Nephron (organoid): ENCODE results near the gene KIF16B.
A peak's percentile ranks its signal among the peaks of the same experiment; 100 is the strongest.

ENCODE experiments used
- H3K27ac Mint-ChIP-seq, 3 experiments: 2 replicates each; pipeline ENCODE4 v1.8.0; 2020; ENCODE audit warnings: mixed read lengths in 3 of 3, mild to moderate bottlenecking in 2 of 3, moderate library complexity in 1 of 3
- H3K27me3 Mint-ChIP-seq: 2 replicates; pipeline ENCODE4 v1.8.0; 2021; ENCODE audit warnings: low read depth, mild to moderate bottlenecking, moderate library complexity, mixed read lengths
- H3K36me3 Mint-ChIP-seq: 2 replicates; pipeline ENCODE4 v1.8.0; 2020; ENCODE audit warnings: low read depth, mixed read lengths
- H3K4me1 Mint-ChIP-seq: 2 replicates; pipeline ENCODE4 v1.8.0; 2020; ENCODE audit warnings: mixed read lengths
- H3K4me3 Mint-ChIP-seq, 3 experiments: 2 replicates each; pipeline ENCODE4 v1.8.0; 2020; ENCODE audit warnings: mild to moderate bottlenecking in 3 of 3, mixed read lengths in 3 of 3, moderate library complexity in 2 of 3
- H3K9me3 Mint-ChIP-seq: 2 replicates; pipeline ENCODE4 v1.8.0; 2020; ENCODE audit warnings: mixed read lengths
- CTCF ChIP-seq, 3 experiments: fragments of 200-600 bp; sonication (generic); IDR thresholded peaks; one replicate each; pipeline ENCODE4 v1.5.0; 2021; ENCODE audit warnings: antibody characterized with exemption in 3 of 3; ENCODE audit not compliant: unreplicated experiment in 3 of 3

Gene KIF16B

DNA sequence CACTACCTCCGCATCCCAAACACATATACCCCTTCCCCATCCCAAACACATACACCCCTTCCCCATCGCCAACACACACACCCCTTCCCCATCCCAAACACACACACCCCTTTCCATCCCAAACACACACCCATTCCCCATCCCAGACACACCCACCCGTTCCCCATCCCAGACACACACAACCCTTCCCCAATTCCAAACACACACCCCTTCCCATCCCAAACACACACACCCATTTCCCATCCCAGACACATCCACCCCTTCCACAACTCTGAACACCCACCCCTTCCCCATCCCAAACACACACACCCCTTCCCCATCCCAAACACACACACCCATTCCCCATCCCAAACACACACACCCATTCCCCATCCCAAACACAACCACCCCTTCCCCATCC is 314.5 kb downstream of the KIF16B start:
- no peak for TF ChIP-seq CTCF (IDR thresholded peaks at IDR 0.05; ENCODE audit: unreplicated experiment in 3 of 3)
- Mint-ChIP-seq H3K36me3 (no peaks in the 10 kb centered on the region), H3K4me1 (peaks cover 22% of the 10 kb centered on the region), H3K27ac (no peak overlapping the region), H3K9me3 (no peaks in the 10 kb centered on the region), H3K4me3 (no peak overlapping the region), H3K27me3 (peaks cover 12% of the 10 kb centered on the region)

DNA sequence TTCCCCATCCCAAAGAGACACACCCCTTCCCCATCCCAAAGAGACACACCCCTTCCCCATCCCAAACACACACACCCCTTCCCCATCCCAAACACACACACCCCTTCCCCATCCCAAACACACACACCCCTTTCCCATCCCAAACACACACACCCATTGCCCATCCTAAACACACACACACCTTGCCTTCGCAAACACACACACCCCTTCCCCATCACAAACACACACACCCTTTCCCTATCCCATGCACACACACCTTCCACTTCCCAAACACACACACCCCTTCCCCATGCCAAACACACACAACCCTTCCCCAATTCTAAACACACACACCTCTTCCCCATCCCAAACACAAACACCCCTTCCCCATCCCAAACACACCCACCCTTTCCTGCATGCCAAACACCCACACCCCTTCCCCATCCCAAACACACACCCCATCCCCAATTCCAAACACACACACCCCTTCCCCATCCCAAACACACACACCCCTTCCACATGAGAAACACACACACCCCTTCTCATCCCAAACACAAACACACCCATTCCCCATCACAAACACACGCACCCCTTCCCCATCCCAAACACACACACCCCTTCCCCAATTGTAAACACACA is 315.3 kb downstream of the KIF16B start:
- no peak for TF ChIP-seq CTCF (IDR thresholded peaks at IDR 0.05; ENCODE audit: unreplicated experiment in 3 of 3)
- no peaks in the 10 kb centered on the region for H3K9me3 Mint-ChIP-seq
- peaks cover 12% of the 10 kb centered on the region for H3K27me3 Mint-ChIP-seq
- H3K27ac Mint-ChIP-seq, result no peak overlapping the region
- H3K36me3 Mint-ChIP-seq, result no peaks in the 10 kb centered on the region
- peaks cover 18% of the 10 kb centered on the region for H3K4me1 Mint-ChIP-seq
- no peak overlapping the region for H3K4me3 Mint-ChIP-seq

DNA sequence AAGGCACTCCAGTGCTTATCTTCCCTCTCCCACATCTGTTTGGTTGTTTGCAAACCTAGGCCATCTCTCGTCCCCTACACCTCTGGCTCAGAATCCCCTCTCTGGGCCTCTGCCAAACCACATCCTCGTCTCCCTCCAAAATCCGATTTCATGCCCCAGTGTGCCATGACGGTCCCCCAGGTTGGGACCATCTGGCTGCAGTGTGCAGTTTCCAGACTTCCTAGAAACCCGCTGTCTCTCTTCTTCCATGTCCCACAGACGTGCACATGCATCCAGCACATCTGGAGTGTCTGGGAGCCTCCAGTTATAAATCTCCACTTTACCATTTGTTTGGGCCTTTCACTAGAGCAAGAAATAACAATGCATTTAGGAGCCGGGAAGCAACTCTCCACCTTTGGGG is 316.2 kb downstream of the KIF16B start:
- Mint-ChIP-seq H3K4me3 (no peak overlapping the region), H3K36me3 (no peaks in the 10 kb centered on the region), H3K4me1 (peaks cover 9% of the 10 kb centered on the region), H3K9me3 (no peaks in the 10 kb centered on the region), H3K27me3 (peaks cover 12% of the 10 kb centered on the region), H3K27ac (peak overlapping the region in 1 of 3 experiments; percentile 68)
- TF ChIP-seq CTCF (IDR thresholded peaks at IDR 0.05; ENCODE audit: unreplicated experiment in 3 of 3), result no peak

DNA sequence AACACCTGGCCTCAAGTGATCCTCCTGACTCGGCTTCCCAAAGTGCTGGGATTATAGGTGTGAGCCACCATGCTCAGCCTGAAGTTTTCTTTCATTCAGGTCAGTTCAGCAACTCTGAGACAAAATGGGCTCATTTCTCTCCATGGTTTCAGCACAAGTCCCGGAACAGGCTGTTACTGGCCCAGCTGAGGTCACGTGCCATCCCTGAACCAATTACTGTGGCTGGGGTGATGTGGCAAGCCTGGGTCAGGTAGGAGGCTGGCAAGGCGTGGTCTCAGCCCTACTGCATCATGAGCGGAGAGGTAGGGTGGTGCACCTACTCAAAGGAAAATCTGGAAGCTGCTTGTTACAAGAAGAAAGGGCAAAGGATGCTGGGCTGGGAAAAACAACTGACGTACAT is 326.4 kb downstream of the KIF16B start:
- no peaks in the 10 kb centered on the region for H3K36me3 Mint-ChIP-seq
- no peaks in the 10 kb centered on the region for H3K27me3 Mint-ChIP-seq
- peaks cover 15% of the 10 kb centered on the region for H3K4me1 Mint-ChIP-seq
- H3K4me3 Mint-ChIP-seq, result no peak overlapping the region
- TF ChIP-seq CTCF (IDR thresholded peaks at IDR 0.05; ENCODE audit: unreplicated experiment in 3 of 3), result no peak
- H3K27ac Mint-ChIP-seq, result no peak overlapping the region
- H3K9me3 Mint-ChIP-seq, result no peaks in the 10 kb centered on the region

DNA sequence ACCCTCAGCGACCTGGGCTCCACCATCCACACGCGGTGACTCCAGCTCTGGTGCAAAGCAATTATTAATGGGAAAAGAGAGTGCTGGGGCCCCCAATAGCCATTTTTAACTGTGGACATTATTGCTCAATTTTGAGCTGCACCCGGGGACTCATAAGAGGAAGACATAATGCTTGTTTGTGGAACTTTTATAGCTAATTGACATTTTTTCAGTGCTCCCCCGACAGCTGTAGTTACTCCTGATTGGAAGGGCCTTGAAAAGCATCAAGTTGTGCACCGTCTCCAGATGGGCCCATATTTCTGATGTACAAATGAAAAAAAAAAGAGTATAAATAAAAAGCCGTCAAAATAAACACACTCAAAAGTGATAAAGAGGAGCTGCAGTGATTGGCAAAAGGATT is 327.0 kb downstream of the KIF16B start:
- peaks cover 15% of the 10 kb centered on the region for H3K4me1 Mint-ChIP-seq
- no peak for TF ChIP-seq CTCF (IDR thresholded peaks at IDR 0.05; ENCODE audit: unreplicated experiment in 3 of 3)
- H3K36me3 Mint-ChIP-seq, result no peaks in the 10 kb centered on the region
- no peak overlapping the region for H3K27ac Mint-ChIP-seq
- H3K27me3 Mint-ChIP-seq, result no peaks in the 10 kb centered on the region
- H3K4me3 Mint-ChIP-seq, result no peak overlapping the region
- H3K9me3 Mint-ChIP-seq, result no peaks in the 10 kb centered on the region

- TF ChIP-seq CTCF (IDR thresholded peaks at IDR 0.05; ENCODE audit: unreplicated experiment in 3 of 3), result no peak
- H3K36me3 Mint-ChIP-seq, result no peaks in the 10 kb centered on the region
- H3K27me3 Mint-ChIP-seq, result no peaks in the 10 kb centered on the region
- no peak overlapping the region for H3K27ac Mint-ChIP-seq
- peaks cover 15% of the 10 kb centered on the region for H3K4me1 Mint-ChIP-seq
- no peaks in the 10 kb centered on the region for H3K9me3 Mint-ChIP-seq
- no peak overlapping the region for H3K4me3 Mint-ChIP-seq
Observed at GRCh38 chr20:16245879-16246278, 327.4 kb downstream of the KIF16B start.
